HL-60/S4 (cell line): ENCODE measurements around the gene ATG4B.

ENCODE experiments used
- in situ Hi-C: fragments of 300-500 bp; cut with MboI; formaldehyde crosslinking; loops from 2 replicates; pipeline ENCODE4 v1.14.3; 2022; ENCODE audit warnings: low sequenced_read_pairs

The ATG4B gene

DNA sequence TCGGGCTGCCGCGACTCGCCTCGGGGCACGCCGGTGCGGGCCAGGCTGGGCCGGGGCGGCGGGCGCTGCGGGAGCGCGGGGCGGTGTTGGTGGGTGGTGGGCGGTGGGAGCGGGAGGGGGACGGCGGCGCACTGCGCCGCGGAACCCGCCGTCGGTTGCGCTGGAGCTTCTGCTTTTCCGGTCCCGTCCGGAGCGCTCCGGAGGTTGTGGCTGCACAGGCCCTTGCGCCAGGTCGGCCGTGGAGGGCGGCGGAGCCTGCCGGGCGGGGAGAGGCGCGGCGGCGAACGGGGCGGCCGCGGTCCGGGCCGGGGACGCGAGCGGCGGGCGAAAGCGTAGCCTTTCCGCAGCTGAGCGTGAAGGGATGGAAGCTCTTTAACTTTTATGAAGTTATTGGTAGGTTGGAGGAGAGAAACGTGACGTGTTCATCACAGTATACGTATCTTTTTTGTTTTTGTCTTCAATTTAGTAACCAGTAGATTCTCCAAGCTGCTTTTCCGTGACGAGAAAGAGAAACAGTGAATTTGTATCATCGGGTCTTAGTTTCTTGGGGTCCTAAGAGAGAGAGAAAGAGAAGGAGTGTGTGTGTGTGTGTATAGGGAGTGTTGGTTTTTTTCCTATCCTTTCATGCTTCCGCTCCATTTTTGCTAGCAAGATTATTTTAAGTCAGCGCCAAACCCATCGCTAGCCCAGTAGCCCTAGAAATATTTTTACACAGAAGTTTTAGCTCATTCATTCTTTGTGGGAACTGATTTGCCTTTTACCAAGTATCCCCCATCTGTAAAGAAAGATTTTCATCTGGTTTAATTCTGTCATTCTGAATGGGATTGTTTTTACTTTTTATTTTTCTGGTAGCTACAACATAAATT, 535 bp downstream of the ATG4B start:
- in situ Hi-C loops: no loop called here

DNA sequence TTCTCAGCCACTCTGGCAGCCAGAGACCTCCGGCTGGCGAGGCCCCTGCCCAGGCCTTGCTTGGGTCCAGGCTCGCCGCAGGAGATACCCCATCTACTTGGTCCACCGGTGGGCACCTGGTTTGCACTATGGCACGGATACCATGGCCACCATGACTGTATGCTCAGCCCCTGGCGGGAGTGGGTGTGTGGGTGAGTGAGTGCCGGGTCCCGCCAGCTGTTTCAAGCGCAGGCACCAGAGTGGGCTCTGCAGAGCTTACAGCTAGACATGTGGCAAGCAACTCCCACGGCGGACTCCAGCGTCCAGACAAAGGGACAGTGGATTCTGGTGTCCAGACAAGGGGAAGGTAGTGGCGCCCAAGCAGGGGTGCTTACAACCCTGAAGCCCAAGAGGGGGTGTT, 1.4 kb downstream of the ATG4B start:
- in situ Hi-C loops: no loop called here

DNA sequence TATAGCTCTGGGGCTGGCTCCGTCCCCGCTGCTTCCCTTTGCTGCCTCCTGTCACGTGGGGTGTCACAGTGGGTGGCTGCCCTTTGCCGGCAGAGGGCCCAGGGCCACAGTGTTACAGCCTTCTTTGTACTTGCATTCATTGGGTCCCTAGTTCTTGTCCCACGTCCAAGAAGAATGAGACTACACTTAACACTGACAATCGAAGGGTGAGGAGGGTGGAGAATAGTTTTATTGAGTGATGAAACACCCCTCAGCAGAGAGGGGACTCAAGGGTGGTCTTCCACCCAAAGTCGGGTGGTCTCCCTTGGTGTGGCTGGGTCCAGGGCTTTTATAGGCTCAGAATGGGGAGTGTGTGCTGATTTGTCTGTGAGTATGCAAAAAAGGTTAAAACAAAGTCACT, 1.9 kb downstream of the ATG4B start:
- in situ Hi-C loops: no loop called here

DNA sequence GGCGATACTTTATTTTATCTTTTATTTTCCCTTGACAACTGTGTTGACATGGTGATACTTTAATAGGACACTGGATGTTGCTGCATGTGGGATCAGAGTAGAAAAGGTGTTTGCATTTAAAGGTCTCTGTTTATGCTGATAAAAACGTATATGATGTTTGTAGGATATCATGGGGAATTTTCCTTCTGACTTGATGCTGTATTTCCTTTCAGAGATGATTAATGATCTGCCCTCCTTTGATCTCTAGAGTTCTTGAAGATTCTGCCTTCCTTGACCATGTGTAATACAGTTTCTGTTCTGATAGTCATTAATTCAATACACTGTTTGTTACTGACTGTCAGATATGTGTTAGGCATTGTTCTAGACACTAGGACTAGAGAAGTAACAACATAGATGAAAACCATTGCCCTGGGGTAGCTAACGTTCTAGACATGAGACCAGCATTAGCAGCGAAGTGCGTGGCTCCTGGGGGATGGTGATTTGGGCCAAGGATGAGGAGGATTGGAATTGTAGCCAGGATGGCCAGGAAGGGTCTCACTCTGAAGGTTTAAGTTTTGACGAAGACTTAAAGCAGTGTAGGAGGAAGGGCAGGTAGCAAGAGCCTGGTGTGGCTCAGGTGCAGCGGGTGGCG, 2.8 kb downstream of the ATG4B start:
- in situ Hi-C loops: no loop called here

DNA sequence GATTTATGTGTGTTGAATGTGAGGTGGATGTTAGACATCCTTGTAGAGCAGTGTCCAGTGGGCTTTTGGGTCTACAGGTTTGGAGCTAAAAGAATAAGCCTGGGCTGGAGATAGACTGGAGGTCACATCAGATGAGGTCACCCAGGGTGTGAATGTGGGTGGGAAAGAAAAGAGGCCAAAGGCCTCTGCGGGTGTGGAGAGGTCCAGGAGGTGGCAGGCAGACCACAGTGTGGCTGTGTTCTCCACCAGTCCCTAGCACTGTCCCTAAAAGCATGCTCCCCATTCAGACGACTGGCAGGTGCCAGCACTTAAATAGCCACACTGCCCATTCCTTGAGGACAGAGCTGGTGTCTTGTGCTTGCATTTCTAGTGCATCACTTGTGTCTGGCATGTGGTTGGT, 4.1 kb downstream of the ATG4B start:
- in situ Hi-C loops: no loop called here

DNA sequence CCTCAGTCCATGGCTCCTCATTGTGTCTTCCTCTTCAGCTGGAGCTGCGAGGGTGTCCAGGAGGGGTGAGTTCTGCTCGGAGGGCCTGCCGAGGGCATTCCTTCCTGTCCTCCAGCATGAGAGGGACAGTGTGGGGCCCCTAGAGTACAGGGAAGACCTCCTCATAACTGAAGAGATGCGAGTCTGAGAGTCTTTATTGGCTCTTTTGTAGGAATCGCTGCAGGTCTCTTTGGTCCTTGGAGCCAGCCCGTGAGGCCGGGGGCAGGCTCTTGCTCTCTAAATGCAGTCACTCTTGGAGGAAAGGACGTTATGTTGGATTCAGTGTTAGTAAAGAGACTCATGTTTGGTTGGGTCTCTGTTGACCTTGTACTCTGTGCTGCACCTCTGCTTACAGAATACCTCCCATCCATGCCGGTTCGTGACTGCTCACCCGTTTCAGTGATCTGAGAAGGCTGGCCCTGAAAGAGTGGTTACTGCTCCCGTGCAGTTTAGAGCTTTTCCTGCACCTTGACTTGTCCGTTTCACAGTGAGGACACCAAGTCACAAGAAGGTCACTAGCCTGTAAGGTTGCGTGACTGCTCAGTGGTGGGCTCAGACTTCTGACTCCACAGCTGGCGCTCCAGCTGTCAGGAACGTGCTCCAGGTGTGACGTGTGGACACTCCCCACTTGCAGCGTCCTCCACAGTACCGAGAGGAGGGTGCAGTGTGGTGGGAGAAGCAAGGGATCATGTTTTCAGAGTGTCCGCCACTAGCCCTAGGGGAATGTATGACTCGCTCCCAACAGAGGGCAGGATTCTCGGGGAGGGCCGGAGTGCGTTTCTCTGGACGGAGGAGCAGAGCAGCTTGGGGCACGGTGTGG, 7.8 kb downstream of the ATG4B start:
- in situ Hi-C loops: no loop called here

DNA sequence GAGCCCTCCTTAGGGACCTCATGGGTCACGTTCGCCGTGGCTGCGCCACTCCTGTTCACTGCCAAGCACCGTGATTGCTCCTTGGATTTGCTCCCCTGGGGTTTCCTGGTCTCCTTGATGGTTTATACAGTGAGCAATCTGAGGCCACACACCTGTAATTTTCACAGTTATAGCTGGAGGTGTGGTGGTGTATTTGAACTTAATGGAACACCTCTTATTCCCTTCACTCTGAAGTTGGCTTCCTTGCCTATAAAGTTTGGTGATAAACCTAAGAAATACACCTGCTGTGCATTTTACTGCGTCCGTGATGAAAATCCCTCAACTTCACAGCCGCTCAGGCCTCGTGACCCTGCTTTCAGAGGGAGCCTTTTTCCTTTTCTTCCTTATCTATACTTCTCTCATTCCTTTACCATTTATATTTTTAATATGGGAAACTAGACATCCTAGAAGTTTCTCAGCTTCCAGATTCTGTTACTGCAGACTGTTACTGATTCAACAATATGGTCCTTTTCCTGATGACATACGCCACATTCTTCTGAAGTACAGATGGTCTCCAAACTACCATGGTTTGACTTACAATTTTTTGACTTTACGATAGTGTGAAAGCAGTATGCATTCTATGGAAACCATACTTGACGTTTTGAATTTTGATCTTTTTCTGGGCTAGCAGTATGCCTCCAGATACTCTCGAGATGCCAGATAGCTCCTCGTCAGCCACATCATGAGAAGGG, 8.6 kb downstream of the ATG4B start:
- in situ Hi-C loops: no loop called here

DNA sequence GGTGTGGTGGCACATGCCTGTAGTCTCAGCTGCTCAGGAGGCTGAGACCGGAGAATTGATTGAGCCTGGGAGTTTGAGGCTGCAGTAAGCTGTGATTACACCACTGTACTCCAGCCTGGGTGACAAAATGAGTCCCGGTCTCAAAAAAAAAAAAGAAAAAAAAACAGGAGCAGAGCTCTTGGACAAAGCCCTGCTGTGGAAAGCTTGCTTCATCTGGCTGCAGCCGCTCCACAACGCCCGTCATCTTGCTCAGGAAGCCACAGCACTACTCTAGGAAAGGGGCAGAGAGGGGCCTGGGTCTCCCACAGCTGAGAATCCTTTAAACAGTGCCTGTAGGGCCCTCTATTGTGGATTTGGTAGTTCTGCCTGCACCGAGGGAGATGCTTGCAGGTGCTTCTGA, 11.0 kb downstream of the ATG4B start:
- in situ Hi-C loops: no loop called here

DNA sequence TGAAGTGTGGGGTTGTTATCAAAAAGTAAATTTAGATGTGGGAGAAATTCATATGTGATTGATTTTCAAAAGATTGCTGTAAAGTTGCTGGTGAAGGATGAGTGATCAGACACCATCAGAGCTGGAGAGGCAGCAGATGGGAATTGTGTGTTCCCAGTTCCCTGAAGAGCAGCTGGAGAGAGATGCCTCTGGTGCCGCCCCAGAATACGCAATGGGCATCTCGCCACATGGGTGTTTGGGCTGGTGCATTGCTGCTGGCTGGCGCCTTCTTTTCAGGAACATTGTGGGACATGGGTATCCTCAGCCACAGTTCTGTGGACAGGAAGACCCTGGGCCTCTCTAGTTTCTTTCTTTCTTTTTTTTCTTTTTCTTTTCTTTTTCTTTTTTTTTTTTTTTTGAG, 11.9 kb downstream of the ATG4B start:
- in situ Hi-C loops: no loop called here

DNA sequence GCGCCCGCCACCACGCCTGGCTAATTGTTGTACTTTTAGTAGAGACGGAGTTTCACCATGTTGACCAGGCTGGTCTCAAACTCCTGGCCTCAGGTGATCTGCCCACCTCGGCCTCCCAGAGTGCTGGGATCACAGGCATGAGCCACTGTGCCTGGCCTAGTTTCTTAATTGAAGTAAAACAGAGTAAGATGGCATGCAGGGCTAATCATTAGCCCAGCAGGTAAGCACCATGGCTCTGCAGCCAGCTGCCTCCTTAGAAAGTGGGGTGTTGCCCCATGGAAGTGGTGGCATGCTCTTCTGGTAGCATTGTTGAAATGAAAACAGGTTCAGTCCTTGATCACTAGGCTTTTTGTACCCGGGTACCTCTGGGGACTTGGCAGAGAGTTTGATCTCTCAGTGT, 12.4 kb downstream of the ATG4B start:
- in situ Hi-C loops: no loop called here

DNA sequence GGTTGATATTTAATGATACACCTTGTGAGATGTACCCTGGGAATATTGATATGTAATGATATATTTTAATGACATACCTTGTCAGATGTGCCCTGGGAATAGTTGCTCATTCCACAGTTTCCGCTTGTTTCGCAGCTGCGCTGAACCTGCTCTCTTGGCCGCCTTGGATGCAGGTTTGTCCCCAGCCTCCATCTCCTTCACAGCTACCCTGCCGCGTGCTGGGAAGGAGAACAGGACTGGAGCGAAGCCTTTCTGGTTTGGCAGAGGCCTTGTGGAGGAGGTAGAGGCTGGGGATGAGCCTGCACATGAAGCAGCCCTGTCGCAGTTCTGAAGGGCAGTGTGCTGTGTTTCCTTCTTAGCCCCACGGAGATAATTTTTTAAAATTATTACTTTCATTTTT, 14.6 kb downstream of the ATG4B start:
- in situ Hi-C loops: no loop called here

DNA sequence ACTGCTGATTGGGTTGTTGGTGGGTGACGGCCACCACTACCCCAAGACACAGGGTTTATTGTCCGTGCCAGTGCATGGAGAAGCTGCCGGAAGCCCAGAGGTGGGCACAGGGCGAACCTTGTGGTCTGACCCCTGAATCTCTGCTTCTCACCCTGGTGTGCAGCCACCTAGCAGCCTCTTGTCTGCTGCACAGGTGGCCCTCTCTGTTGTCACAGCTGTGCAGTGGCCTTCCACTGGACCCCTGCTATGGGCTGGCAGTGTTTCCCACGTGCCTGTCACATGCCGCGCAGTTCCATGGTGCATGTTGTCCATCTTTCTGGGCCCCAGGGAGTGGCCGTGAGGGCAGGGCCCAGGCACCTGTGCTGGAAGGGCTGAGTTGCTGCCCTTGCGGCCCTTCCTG, 15.2 kb downstream of the ATG4B start:
- in situ Hi-C loops: no loop called here

DNA sequence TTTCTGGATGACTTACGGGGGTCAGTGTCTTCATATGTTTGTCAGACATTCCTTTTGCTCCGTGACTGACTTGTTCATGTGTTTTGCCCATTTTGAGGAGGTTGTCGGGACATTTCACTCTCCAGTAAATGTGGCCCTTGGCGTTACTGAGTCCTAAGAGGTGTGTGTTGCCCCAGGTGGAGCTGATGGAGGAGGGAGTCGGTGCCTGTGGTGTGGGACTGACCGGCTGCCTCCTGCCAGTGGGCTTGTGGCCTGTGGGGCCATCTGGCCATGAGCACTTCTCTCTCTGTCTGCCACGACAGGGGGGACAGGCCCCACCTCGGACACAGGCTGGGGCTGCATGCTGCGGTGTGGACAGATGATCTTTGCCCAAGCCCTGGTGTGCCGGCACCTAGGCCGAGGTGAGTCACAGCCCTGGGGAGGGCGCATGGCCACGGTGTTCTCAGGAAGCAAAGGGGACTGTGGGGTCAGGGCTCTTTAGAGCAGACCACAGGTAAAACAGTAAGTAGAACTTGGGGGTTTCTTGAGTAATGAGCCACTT, 15.8 kb downstream of the ATG4B start:
- in situ Hi-C loops: no loop called here

DNA sequence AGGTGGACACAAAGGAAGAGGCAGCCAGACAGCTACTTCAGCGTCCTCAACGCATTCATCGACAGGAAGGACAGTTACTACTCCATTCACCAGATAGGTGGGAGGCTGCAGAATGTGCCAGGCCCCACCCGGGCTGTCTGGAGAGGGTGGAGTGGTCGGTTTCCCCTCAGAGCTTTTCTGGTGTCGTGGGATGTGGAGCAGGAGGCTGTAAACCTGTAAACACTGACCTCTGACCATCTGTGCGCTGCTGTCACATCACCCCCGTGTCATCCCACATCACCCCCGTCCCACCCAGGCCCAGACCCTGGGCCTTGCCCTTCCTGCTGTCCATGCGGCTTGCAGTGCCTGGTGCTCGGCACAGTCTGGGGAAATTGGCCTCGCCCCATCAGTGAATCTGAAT, 17.1 kb downstream of the ATG4B start:
- in situ Hi-C loops: no loop called here

DNA sequence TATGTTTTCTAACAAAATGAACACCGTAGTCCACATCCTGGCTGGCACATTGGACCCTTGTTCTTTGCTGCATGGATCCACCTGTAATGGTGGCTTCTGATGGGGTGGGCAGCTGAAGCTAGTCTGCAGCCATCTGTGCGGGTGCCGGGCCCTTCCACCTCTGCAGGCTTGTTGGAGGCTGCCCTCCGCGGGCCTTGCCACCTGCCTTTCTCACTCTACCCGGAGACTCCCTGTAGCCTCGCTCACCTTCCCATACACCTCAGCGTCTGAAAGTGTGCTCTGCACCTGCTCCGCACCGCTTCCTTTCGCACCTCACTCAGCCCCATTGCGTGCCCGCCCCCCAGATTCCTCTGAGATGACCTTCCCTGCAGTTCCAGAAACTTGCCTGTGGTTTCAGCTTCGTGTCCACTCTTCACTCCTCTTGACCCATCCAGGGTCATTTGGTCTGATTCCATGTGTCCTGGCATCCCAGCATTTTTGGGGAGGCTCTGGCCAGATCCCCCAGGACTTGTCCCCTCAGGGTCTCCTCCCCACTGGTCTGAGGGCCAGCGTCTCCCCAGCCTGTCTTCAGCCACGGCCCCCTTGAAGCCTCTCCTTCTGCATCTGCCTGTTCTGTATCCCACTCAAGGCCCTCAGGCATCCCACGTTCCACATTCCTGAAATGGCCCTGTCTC, 18.2 kb downstream of the ATG4B start:
- in situ Hi-C loops: no loop called here

DNA sequence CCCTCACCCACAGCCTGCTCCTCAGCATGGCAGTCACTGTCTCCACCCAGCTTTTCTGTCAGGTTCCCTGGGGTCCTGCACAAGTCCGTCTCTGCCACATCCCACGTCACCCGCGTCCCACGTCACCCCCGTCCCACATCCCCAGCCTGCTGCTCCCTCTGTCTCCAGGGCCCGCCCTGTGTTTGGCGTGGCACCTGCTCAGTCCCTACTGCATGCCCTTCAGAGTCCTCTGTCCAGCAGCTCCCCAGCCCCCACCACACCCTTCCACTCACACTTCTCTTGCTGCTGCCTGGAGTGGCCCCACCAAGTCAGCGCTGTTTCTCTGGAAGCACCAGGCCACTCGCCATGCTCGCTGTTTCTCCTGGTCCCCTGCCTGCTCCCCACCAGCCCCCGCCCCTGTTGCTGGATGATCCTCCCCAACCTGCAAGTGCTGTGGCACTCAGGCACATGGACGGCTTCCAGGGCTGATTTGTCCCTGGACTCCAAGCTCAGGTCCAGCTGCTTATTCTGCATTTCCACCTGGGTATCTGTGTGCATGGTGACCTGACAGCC, 18.8 kb downstream of the ATG4B start:
- in situ Hi-C loops: no loop called here

DNA sequence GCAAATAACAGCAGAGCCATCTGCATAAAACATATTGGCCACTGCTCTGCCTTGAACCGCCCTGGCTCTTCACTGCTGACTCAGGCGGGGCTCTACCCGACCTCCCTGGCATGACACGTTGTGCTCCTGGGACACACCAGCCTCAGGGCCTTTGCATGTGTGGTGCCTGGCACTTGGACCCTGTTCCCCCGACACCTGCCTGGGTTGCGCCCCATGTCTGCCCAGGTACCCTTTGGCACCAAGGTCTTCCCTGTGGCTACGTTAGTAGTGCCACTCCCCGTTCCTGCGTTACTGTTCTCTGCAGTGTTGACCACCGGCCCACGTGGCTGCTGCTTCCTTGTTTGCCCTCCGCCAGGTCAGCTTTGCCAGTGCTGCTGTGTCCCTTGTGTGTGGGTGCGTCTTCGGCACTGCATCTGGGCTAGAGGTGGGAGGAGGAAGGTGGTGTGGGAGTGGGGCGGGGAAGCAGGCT, 20.3 kb downstream of the ATG4B start:
- in situ Hi-C loops: no loop called here

DNA sequence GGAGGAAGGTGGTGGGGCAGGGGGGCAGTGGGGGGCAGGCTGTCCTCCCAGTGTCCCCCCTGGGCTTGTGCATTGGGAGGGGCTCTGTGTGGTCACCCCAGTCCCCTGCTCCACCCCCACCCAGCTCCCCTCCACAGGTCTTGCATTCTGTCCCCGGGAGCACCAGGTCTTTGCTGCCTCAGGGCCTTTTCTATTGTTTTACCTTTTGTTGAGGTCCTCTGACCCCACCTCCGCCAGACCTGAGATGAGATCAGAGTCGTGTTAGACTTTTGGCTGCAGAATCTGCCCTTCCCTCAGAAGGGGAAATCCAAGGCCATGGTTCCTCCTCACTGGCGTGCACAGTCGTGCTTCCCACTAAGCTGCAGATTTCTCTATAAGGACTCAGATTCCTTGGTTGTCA, 20.8 kb downstream of the ATG4B start:
- in situ Hi-C loops: no loop called here

DNA sequence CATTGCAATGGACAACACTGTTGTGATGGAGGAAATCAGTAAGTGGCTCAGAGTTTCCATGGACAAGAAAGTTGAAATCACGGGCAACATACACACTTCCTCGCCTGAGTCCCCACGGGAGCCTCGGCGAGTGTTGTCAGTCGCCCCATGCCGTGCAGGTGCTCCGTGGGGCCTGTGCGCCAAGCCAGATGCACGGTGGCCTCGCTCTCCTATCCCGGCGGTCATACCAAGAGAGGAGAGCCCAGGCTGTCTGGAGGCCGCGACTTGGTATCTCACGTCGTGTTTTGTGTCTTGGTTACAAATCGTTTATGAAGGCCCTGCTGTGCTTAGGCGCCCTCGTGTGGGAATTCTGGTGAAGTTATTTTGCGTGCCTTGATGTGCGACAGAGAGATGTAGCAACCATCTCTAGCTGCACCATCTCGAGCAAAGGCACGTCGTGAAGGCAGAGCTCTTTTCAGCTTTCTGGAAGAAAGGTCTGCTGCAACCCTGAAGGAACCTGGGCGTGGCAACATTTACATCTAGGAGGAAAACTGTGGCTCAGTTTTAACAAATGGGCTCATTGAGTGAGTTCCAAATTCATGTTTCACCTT, 21.8 kb downstream of the ATG4B start:
- in situ Hi-C loops: no loop called here
